ENCODE measurements around the gene KAT6B. TPM values are rescaled to one million over a fixed set of nuclear protein-coding genes. Genes with fewer than 3 reads are reported as not detected.

The KAT6B gene
- total and polyA plus RNA-seq, 2 of the 8 experiments (the other 6 are each of a cell fraction or from before 2014, with no cell fraction given), result 7.3 to 30.8 TPM

- TF ChIP-seq CTCF (IDR thresholded peaks at IDR 0.05; ENCODE audit: control extremely low read depth in 1 of 3, insufficient read depth in 1 of 3, low read depth in 1 of 3, low read length in 3 of 3) (no peak), TEAD4 (IDR thresholded peaks at IDR 0.05; ENCODE audit: low read depth, low read length) (no peak), SIN3A (conservative IDR thresholded peaks at IDR 0.05 in 1 of 2, IDR thresholded peaks at IDR 0.05 in 1 of 2; ENCODE audit: low read depth in 1 of 2, low read length in 2 of 2) (no peak), NANOG (IDR thresholded peaks at IDR 0.05; ENCODE audit: insufficient read depth, low read depth, low read length, poor library complexity, severe bottlenecking) (no peak), SUZ12 (IDR thresholded peaks at IDR 0.05; ENCODE audit: low read length) (no peak)
These were observed 56.0 kb downstream of the KAT6B start (continued) for GRCh38 chr10:74882427-74882826.

Data from H1 (cell line).